Fibroblast of skin of left quadriceps (primary cell): ENCODE results near the gene PLA2G4B.

Experiments used
- DNase-seq, 2 experiments: peaks; one replicate each; pipeline ENCODE4 v3.0.0-alpha.2; 2013; ENCODE audit warnings: low read depth in 2 of 2

The PLA2G4B gene

DNA sequence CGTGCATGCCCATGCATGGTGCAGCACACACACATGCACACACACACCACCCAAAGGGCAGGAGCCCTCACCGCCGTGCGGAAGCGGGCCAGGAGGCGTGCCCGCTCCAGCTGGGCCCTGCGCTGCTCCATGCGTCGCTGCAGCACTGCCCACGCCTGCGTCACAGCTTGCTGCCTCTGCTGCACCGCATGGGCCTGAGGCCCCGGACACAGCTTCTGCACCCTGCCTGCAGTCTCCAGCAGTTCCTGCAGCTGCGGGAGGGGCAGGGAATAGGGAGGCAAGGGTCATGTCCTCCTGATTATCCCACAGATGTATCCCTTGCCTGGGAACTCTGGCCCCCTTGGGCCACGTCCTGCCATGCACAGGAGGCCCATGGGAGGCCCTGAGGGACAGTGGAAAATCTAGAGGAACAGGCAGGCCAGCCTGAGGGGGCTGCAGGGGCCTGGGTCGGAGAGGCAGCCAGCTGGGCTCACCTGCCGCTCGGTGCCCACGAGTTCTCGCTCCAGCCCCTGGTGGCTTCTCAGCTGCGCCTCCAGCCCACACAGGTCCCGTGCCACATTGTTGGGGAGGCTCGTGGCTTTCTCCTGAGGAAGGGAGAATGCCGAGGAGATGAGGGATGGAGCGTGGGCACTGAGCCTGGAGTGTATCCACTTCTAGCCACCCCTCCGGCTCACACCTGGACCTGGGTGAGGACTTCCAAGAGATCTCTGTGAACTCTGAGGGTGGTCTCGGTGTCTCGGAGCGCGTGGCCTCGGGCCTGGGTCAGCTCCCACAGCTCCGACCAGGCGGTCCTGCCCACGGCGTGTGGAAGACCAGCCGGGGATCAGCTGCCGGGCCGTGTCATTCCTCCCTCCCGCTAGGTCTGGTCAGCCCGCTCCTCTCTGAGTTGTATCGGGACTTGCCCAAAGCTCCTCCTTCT lies 31.4 kb downstream of the PLA2G4B start:
- no peak for DNase-seq

GRCh38 chr15:41870689-41871081 lies 32.0 kb downstream of the PLA2G4B start:
- DNase-seq: peak; percentile 3 to 11

DNA sequence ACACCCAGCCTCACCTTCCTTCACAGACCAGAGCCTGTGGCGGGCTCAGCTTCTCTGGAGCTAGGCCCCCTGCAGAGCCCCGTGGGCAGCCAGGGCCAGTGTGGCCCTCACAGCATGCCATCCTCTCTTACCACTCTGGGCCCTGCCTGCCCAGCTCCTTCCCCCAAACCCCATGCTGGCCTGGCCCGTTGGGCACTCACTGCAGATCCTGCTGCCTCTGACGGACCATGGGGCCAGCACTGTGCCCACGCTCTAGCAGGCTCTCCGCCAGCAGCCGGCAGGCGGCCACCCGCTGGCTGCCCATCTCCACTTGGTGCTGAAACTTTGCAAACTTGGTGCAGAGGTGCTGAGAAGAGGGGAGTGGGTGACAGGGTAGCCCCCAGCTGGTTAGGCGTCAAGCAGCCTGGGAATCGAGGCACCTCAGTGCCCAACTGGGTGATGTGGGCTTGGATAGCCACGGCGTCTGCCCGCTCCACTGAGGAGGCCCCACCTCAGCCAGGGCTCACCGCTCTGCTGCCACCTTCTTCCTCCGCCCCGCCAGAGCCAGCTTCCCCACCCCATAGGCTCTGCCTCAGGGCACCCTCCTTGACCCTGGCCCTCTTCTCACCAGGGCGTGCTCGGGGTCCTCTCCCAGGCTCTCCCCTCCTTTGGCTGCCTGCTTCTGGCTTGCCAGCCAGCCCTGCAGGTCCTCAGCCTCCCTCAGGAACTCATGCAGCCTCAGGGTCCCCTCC lies 32.7 kb downstream of the PLA2G4B start:
- no peak for DNase-seq

DNA sequence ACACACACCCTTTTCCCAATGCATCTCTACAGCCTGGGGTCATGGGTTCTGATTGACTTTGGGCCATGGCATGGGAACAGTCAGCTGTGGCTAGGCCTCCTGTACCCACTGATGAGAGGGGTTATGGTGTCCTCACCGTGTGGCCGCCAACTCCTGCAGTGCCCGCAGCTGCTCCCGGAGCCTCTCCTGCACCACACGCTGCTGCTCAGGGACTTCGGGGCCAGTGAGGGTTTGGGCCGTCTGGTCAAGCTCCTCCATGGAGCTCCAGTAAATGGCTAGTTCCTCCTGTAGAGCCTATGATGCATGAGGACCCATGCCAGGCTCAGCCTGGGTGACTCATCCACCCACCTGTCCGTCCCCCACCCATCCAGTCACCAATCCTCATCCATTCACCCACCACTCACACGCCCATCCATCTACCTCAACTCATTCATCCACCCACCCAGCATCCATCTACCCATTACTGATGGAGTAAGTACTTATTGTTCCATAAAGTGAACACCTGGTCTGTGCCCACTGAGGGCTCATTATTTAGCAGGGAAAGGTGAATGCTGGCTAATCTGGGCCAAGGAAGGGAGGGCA lies 33.6 kb downstream of the PLA2G4B start:
- DNase-seq: no peak

DNA sequence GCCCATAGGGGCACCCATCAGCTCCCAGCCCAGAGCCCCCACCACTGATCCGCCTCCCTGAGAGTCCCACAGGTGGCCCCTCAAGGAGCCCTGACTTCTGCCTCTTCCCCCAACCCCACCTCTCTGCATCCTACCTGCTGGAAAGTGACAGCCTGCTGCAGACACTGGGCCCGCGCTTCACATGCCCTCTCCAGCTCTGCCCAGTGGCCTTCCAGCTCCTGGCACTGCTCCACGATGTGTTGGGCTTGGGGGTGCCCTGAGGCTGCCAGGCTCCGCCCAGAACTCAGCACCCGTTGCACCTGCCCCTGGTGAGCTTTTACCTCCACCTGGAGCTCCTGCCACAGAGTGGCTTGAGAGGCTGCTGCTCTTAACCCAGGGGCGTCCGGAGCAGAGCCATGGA lies 35.1 kb downstream of the PLA2G4B start:
- no peak for DNase-seq

- no peak for DNase-seq
Observed at GRCh38 chr15:41874736-41875135, 36.1 kb downstream of the PLA2G4B start.

GRCh38 chr15:41876007-41876406 lies 37.4 kb downstream of the PLA2G4B start:
- no peak for DNase-seq

DNA sequence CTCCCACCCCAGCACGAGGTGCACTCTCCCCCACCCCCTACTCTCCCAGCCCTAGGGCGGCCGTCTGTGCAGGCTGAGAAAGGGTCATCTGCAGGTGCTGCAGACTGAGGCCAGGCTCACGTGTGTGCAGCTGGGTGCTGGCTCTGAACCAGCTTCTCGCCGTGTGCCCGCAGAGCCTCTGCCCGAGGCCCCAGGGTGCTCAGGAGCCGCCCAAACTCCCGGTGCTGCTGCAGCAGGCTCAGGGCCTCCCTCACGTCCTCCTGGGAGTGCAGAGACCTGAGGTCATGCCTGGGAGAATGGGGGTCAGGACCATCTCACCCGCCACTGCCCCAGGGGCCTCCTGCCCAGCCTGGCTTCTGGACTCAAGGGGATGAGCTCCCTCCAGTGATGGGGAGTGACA lies 38.0 kb downstream of the PLA2G4B start:
- DNase-seq: no peak

DNA sequence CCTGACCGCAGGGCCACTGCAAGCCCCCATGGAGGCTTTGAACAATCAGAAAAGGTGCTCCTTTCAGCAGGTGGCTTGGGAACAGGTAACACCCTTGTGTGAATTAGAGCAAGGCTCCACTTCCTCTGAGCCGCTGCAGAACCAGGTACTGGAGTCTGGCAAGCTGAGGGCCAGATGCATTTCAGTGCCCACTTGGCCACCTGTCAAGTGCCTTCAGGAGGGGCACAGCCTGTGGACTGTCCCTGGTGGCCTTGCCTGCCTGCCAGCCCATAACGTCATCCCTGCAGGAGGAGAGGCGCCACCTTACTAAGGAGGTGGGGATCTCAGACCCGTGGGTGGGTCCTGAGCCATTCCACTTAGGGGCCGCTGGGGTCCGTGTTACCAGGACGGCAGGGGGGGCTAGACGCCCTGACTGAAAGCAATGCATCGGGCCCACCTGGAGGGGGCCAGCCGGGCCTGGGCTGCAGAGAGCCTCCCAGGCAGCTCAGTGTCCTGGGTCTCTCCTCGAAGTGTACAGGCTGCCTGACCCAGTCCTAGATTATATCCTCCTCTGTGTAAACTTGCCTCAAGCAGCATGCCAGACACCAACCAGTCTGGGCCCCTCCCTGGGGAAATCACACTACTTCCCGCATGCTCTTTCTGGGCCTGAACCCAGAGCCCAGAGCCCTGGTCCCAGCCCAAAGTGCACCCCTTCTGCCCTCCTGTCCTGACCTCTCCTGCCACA lies 39.1 kb downstream of the PLA2G4B start:
- no peak for DNase-seq

DNA sequence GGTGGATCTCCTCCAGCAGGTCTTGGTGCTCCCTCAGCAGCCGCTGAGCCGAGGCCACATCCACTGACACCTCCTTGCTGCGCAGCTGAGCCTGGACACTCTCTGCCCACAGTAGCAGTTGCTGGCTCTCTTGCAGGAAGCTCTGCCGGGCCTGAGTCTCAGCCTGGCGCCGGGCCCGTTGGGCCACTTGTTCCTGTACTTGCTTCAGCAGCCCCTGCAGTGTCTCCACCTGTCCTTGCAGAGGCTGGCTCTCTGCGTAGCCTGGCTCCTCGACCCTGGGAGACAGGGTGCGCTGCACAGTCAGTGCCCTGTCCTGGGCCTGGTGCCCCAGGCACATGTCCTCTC lies 39.7 kb downstream of the PLA2G4B start:
- DNase-seq: no peak

- no peak for DNase-seq
Observed at GRCh38 chr15:41879321-41879845, 40.7 kb downstream of the PLA2G4B start.

DNA sequence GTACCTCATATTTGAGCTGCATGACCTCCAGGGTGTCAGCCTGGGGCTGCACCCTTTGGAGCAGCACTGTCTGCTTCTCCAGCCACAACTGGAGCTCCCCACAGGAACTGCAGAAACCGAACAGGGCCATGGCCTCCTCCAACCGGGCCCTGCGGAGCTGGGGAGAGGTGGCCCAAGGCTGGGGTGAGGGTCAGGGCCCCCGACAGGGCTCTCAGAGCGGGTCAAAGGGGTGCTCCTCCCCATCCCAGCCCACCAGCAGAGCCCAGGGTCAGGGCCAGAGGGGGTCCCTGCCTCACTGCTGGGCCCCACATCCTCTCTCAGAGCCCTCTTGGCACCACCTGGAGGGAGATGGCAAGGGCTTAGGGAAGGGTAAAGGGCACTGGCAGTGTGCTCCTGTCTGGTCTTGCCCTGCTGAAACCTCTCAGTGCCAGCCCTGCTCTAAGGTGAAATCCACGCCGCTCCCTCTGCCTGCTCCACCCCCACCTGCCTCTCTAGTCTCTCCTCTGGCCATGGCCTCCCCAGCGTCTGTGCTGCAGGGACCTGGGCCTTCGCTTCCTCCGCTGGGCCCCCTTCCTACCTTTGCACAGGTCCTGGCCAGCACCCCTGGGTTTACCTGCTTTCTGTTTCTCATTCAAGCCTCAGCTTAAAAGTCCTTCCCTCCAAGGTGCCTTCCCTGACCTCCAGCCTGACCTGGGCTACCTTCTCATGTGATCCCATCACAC lies 41.7 kb downstream of the PLA2G4B start:
- no peak for DNase-seq

DNA sequence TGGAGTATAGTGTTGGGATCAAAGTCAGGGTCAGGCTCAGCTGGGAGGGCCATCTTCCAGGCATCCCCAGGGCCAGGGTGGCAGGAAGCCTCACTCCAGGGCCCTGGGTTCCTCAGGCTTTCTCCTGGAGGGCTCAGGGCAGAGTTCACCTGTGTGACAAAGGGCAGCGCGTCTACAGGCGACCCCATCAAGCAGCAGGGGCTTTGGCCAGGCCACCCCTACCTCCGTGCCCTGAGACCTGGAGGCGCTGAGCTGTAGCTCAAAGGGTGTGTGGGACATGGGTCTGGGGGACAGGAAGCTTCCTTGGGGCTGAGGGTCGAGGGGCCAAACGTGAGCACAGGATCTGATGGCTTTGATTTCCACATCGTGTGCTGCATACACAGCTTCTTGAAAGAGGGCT lies 42.4 kb downstream of the PLA2G4B start:
- no peak for DNase-seq

- DNase-seq: no peak
Observed at GRCh38 chr15:41881550-41881919, 42.9 kb downstream of the PLA2G4B start.

GRCh38 chr15:41881920-41882688 lies 43.5 kb downstream of the PLA2G4B start:
- no peak for DNase-seq

GRCh38 chr15:41882689-41883483 lies 44.2 kb downstream of the PLA2G4B start:
- DNase-seq: no peak

GRCh38 chr15:41883484-41883825 lies 44.8 kb downstream of the PLA2G4B start:
- DNase-seq: no peak

GRCh38 chr15:41884458-41884857 lies 45.8 kb downstream of the PLA2G4B start:
- DNase-seq: no peak

GRCh38 chr15:41885321-41885720 lies 46.7 kb downstream of the PLA2G4B start:
- DNase-seq: no peak

- no peak for DNase-seq
Observed at GRCh38 chr15:41885841-41886240, 47.2 kb downstream of the PLA2G4B start.
